Esophagus squamous epithelium (tissue), 5 donors: Measurements from ENCODE around the gene CAMK1G. TPM values are rescaled to one million over a fixed set of nuclear protein-coding genes. Genes with fewer than 3 reads are reported as not detected.

Experiments used
- DNase-seq: peaks from one replicate; lab custom pipeline; 2025; lab: John Stamatoyannopoulos, UW
- H3K27ac ChIP-seq, 4 donors: fragments of 200-600 bp; sonication (generic); one replicate each; pipeline ENCODE4 v1.5.1; 2016 to 2019; ENCODE audit warnings: mild to moderate bottlenecking in 1 of 4
- H3K27me3 ChIP-seq, 4 donors: fragments of 200-600 bp; sonication (generic); 1 replicate in 3 of 4; 2 replicates in 1 of 4; pipeline versions ENCODE4 v1.5.1 to v1.6.0; 2017 to 2021; ENCODE audit warnings: antibody characterized with exemption in 1 of 4
- H3K36me3 ChIP-seq, 3 donors: fragments of 200-600 bp; sonication (generic); one replicate each; pipeline ENCODE4 v1.5.1; 2016 to 2019
- H3K4me1 ChIP-seq, 3 donors: fragments of 200-600 bp; sonication (generic); one replicate each; pipeline ENCODE4 v1.5.1; 2017 to 2019
- H3K4me3 ChIP-seq, 4 donors: fragments of 200-600 bp; sonication (generic); 1 replicate in 3 of 4; 2 replicates in 1 of 4; pipeline ENCODE4 v1.5.1; 2016 to 2019; ENCODE audit warnings: mild to moderate bottlenecking in 2 of 4, moderate library complexity in 1 of 4
- H3K9me3 ChIP-seq, 3 donors: fragments of 200-600 bp; sonication (generic); one replicate each; pipeline ENCODE4 v1.5.1; 2016 to 2019
- CTCF ChIP-seq, 6 experiments: fragments of 450-650 bp in 4 of 6; fragments of 200-600 bp in 2 of 6; sonication (generic) in 2 of 6; IDR thresholded peaks; one replicate each; pipeline ENCODE4 v1.5.1; 2016 to 2019; ENCODE audit warnings: antibody characterized with exemption in 6 of 6, mild to moderate bottlenecking in 4 of 6, moderate library complexity in 4 of 6
- POLR2A ChIP-seq, 4 donors: fragments of 450-650 bp; IDR thresholded peaks; one replicate each; pipeline ENCODE4 v1.6.1; 2017; ENCODE audit warnings: antibody characterized with exemption in 4 of 4, mild to moderate bottlenecking in 4 of 4, moderate library complexity in 3 of 4
- WGBS, 2 donors: methylation state at CpG; one replicate each; pipeline ENCODE4 v1.1.5; 2018; 5-methylcytosine and 5-hydroxymethylcytosine counted together
- intact Hi-C: fragments of 100-400 bp; cut with DNase I; formaldehyde crosslinking; loops from one replicate; pipeline ENCODE4 v1.15.0; 2022
- total RNA-seq, 4 donors: library from RNA; depleted of rRNA; stranded (reverse); fragments of >200 nt; gene quantifications; one replicate each; pipeline ENCODE4 v1.1.0, GENCODE V29; 2016
- donor health status: DM: yes; HTN: yes; CAD: no.

Gene CAMK1G
- total RNA-seq, 4 donors from 2014 or later, result 0.19 TPM; not detected in 3

GRCh38 chr1:209625791-209626285 lies 42.3 kb downstream of the CAMK1G start:
- Histone ChIP-seq H3K36me3 (peaks cover 0 to 58% (median 4%) of the 10 kb centered on the region in 3 donors), H3K4me1 (peaks cover 17 to 82% (median 57%) of the 10 kb centered on the region in 3 donors), H3K4me3 (no peak overlapping the region), H3K27ac (peak overlapping the region in 1 of 4 donors; percentile 22), H3K27me3 (peaks cover 0 to 6% (median 0%) of the 10 kb centered on the region in 4 donors), H3K9me3 (no peaks in the 10 kb centered on the region)
- intact Hi-C loops, result loop anchor here (10.0 kb wide), 1 partner anchor 51 kb away; no protein-coding TSS in a partner anchor
- no peak for TF ChIP-seq CTCF (IDR thresholded peaks at IDR 0.05)
- WGBS, 2 donors, result 40 to 51% methylated on average over 2 to 10 of the region's 18 CpGs
- DNase-seq, result no peak

GRCh38 chr1:209626346-209627026 lies 43.0 kb downstream of the CAMK1G start:
- H3K27ac ChIP-seq, result peak overlapping the region in 1 of 4 donors; percentile 22
- intact Hi-C loops, result loop anchor here (10.0 kb wide), 1 partner anchor 52 kb away; no protein-coding TSS in a partner anchor
- H3K36me3 ChIP-seq, result peaks cover 0 to 58% (median 4%) of the 10 kb centered on the region in 3 donors
- no peaks in the 10 kb centered on the region for H3K9me3 ChIP-seq
- no peak overlapping the region for H3K4me3 ChIP-seq
- peaks cover 17 to 82% (median 50%) of the 10 kb centered on the region in 3 donors for H3K4me1 ChIP-seq
- no peak for DNase-seq
- H3K27me3 ChIP-seq, result peaks cover 0 to 6% (median 0%) of the 10 kb centered on the region in 4 donors
- TF ChIP-seq POLR2A (IDR thresholded peaks at IDR 0.05) (no peak), CTCF (IDR thresholded peaks at IDR 0.05) (no peak)
- 74% methylated on average over 7 of the region's 19 CpGs; no CpG with 5 or more reads in 1 of the 2 donors for WGBS, 2 donors

- H3K27me3 ChIP-seq, result peaks cover 0 to 6% (median 0%) of the 10 kb centered on the region in 4 donors
- peaks cover 0 to 55% (median 4%) of the 10 kb centered on the region in 3 donors for H3K36me3 ChIP-seq
- no peak overlapping the region for H3K27ac ChIP-seq
- no peak for DNase-seq
- H3K4me3 ChIP-seq, result no peak overlapping the region
- intact Hi-C loops, result loop anchor here (10.0 kb wide), 1 partner anchor 52 kb away; no protein-coding TSS in a partner anchor
- 63 to 71% methylated on average over 4 to 8 of the region's 16 CpGs for WGBS, 2 donors
- TF ChIP-seq CTCF (IDR thresholded peaks at IDR 0.05) (no peak), POLR2A (IDR thresholded peaks at IDR 0.05) (no peak)
- peaks cover 17 to 80% (median 43%) of the 10 kb centered on the region in 3 donors for H3K4me1 ChIP-seq
- H3K9me3 ChIP-seq, result no peaks in the 10 kb centered on the region
These were observed 43.7 kb downstream of the CAMK1G start for GRCh38 chr1:209627027-209627731.

GRCh38 chr1:209627732-209628196 lies 44.2 kb downstream of the CAMK1G start:
- intact Hi-C loops, result loop anchor here (10.0 kb wide), 1 partner anchor 53 kb away; no protein-coding TSS in a partner anchor
- 44 to 55% methylated on average over 6 to 11 of the region's 16 CpGs for WGBS, 2 donors
- no peak overlapping the region for H3K4me3 ChIP-seq
- peak overlapping the region in 2 of 4 donors; percentile 39 to 67 for H3K27ac ChIP-seq
- TF ChIP-seq POLR2A (IDR thresholded peaks at IDR 0.05), result no peak
- peak; percentile 79 to 96 (median 90) for TF ChIP-seq CTCF (IDR thresholded peaks at IDR 0.05)
- H3K4me1 ChIP-seq, result peaks cover 17 to 75% (median 39%) of the 10 kb centered on the region in 3 donors
- no peak for DNase-seq
- H3K27me3 ChIP-seq, result peaks cover 0 to 6% (median 0%) of the 10 kb centered on the region in 4 donors
- no peaks in the 10 kb centered on the region for H3K9me3 ChIP-seq
- peaks cover 0 to 49% (median 4%) of the 10 kb centered on the region in 3 donors for H3K36me3 ChIP-seq
